Kidney epithelial cell (primary cell): Measurements from ENCODE around the gene E2F2. TPM values are rescaled to one million over a fixed set of nuclear protein-coding genes. Genes with fewer than 3 reads are reported as not detected.
"Not testable (repeated sequence)": the region's sequence is repeated elsewhere in the genome, so short reads cannot be mapped to it uniquely, and the experiment has no call there.

Experiments used
- DNase-seq: peaks from one replicate; pipeline ENCODE4 v3.0.0-alpha.2; 2010; ENCODE audit warnings: low read depth
- H3K27me3 ChIP-seq: 2 replicates; pipeline ENCODE4 v1.6.0; 2011; ENCODE audit warnings: low read length; ENCODE audit not compliant: control insufficient read depth, insufficient read depth
- H3K36me3 ChIP-seq: 2 replicates; pipeline ENCODE4 v1.5.1; 2011; ENCODE audit warnings: low read length; ENCODE audit not compliant: control insufficient read depth, insufficient read depth
- H3K4me3 ChIP-seq: 2 replicates; pipeline ENCODE4 v1.5.1; 2011; ENCODE audit warnings: low read depth, mild to moderate bottlenecking, control low read depth, low read length
- CTCF ChIP-seq: IDR thresholded peaks from 2 replicates; pipeline ENCODE4 v1.5.1; 2011; ENCODE audit warnings: mild to moderate bottlenecking, moderate library complexity, low read length, control low read depth, inconsistent platforms; ENCODE audit not compliant: insufficient read depth, poor library complexity, severe bottlenecking
- total RNA-seq: library from RNA; depleted of rRNA; stranded (reverse); fragments of >200 nt; gene quantifications from 2 replicates; pipeline ENCODE4 v1.2.3, GENCODE V29; 2015

The E2F2 gene
- total RNA-seq, 1 donor from 2014 or later: 0.13 TPM

DNA sequence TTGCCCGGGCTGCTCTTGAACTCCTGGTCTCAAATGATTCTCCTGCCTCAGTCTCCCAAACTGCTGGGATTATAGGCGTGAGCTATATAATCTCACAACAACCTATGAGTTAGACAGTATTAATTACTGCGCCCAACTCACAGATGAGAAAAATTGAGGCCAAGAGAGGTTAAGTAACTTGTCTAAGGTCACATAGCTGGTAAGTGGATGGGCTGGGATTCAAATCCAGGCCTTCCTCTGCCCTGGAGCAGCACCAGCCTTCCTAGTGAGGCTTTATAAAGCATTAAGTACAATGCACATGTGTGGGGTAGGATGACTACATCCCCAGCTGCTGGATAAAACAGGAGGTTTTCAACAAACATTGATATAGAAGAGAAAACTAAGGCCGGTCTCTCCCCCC, 15.1 kb downstream of the E2F2 start:
- DNase-seq: no peak
- no peaks in the 10 kb centered on the region for H3K27me3 ChIP-seq
- TF ChIP-seq CTCF: no peak
- H3K4me3 ChIP-seq: no peak overlapping the region
- no peaks in the 10 kb centered on the region for H3K36me3 ChIP-seq

- no peak for TF ChIP-seq CTCF
- Histone ChIP-seq H3K36me3 (no peaks in the 10 kb centered on the region), H3K27me3 (no peaks in the 10 kb centered on the region), H3K4me3 (no peak overlapping the region)
- no peak for DNase-seq
Observed at GRCh38 chr1:23514111-23514679, 16.8 kb downstream of the E2F2 start.

GRCh38 chr1:23509896-23510295, 21.1 kb downstream of the E2F2 start:
- no peak for TF ChIP-seq CTCF
- no peak for DNase-seq
- Histone ChIP-seq H3K4me3 (no peak overlapping the region), H3K27me3 (no peaks in the 10 kb centered on the region), H3K36me3 (no peaks in the 10 kb centered on the region)

DNA sequence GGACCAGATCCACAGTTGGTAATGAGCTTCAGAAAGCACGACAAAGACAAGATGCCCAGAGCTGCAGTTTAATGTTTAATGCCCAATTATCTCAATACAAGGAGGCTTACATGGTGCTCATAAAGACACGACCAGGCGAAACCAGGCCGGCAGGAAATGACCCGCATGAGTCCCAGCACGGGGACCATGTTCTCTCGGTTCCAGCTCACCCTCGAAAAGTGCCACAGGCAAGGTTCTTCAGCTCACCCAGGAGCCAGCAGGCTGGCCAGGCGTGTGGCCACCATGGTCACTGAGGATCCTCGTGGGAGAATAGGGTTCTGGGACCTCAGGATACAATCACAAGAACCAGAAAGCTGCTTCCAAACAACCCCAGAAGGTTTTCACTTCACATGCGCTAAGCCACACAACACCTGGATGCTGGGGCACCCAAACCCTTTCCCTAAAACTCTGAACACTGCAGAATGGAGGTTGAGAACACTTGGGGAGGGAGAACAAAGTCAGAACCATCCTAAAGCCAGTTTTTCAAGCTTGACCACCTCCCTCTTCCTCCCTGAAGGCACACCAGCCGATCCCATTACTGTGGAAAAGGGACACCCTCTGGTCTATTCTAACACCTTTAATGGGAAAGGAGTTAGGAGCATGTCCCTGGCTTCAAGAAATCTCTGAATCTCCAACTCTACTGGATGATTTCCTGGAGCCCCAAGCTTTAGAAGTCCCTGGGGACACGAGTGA, 24.5 kb downstream of the E2F2 start:
- Histone ChIP-seq H3K4me3 (no peak overlapping the region), H3K36me3 (no peaks in the 10 kb centered on the region), H3K27me3 (no peaks in the 10 kb centered on the region)
- DNase-seq: no peak
- no peak for TF ChIP-seq CTCF

DNA sequence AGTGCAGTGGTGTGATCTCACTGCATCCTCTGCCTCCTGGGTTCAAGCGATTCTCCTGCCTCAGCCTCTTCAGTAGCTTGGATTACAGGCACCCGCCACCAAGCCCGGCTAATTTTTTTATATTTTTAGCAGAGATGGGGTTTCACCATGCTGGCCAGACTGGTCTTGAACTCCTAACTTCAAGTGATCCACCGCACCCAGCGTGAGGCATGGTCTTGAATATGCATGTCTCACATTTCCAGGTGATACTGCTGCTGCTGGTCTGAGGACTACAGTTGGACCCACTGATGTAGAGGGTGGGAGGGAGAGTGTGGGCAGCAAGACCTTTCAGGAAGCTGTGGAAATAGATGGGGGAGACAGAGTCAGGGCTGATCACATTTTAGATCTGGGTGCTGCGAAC, 25.2 kb downstream of the E2F2 start:
- DNase-seq: no peak
- Histone ChIP-seq H3K36me3 (no peaks in the 10 kb centered on the region), H3K27me3 (no peaks in the 10 kb centered on the region), H3K4me3 (no peak overlapping the region)
- TF ChIP-seq CTCF: no peak

DNA sequence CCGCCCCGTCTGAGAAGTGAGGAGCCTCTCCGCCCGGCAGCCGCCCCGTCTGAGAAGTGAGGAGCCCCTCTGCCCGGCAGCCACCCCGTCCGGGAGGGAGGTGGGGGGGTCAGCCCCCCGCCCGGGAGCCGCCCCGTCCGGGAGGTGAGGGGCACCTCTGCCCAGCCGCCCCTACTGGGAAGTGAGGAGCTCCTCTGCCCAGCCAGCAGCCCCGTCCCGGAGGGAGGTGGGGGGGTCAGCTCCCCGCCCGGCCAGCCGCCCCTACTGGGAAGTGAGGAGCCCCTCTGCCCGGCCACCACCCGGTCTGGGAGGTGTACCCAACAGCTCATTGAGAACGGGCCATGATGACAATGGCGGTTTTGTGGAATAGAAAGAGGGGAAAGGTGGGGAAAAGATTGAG, 26.9 kb downstream of the E2F2 start:
- DNase-seq, H3K4me3 ChIP-seq, H3K27me3 ChIP-seq, H3K36me3 ChIP-seq: not testable (repeated sequence)
